BJ (cell line): ENCODE measurements around the gene FER. TPM values are rescaled to one million over a fixed set of nuclear protein-coding genes. Genes with fewer than 3 reads are reported as not detected.
"Not testable (repeated sequence)": the region's sequence is repeated elsewhere in the genome, so short reads cannot be mapped to it uniquely, and the experiment has no call there.

Experiments
- CTCF ChIA-PET: fragments of 350-600 bp; formaldehyde crosslinking; extraction: SDS; loops from one replicate; lab custom pipeline; 2021; ENCODE audit warnings: antibody characterized with exemption, inconsistent platforms; lab: Yijun Ruan, JAX
- POLR2A ChIA-PET: fragments of 300-600 bp; sonication (Branson Sonifier 250); formaldehyde crosslinking; extraction: SDS; loops from one replicate; lab custom pipeline; 2021; ENCODE audit warnings: antibody characterized with exemption; lab: Charles Lee
- DNase-seq: peaks from one replicate; pipeline ENCODE4 v3.0.0-alpha.2; 2011; ENCODE audit warnings: low read depth
- H3K27me3 ChIP-seq: 2 replicates; pipeline ENCODE4 v1.6.0; 2011; ENCODE audit warnings: low read length; ENCODE audit not compliant: control insufficient read depth, insufficient read depth
- H3K36me3 ChIP-seq: 2 replicates; pipeline ENCODE4 v1.5.1; 2011; ENCODE audit warnings: low read length; ENCODE audit not compliant: control insufficient read depth, insufficient read depth
- H3K4me3 ChIP-seq: 2 replicates; pipeline ENCODE4 v1.5.1; 2011; ENCODE audit warnings: low read depth, mild to moderate bottlenecking, control low read depth, low read length
- CTCF ChIP-seq: IDR thresholded peaks from 2 replicates; pipeline ENCODE4 v1.5.1; 2011; ENCODE audit warnings: low read depth, mild to moderate bottlenecking, control low read depth, inconsistent platforms, low read length, moderate library complexity; ENCODE audit not compliant: insufficient read depth
- polyA plus RNA-seq: library from polyadenylated mRNA; depleted of rRNA; stranded (reverse); fragments of >200 nt; gene quantifications from 2 replicates; pipeline ENCODE4 v1.2.3, GENCODE V29; 2011

FER gene
- polyA plus RNA-seq, 1 experiment = 4.0 TPM

- H3K36me3 ChIP-seq = no peaks in the 10 kb centered on the region
- TF ChIP-seq CTCF = no peak
- no peak overlapping the region for H3K4me3 ChIP-seq
- no peak for DNase-seq
- no peaks in the 10 kb centered on the region for H3K27me3 ChIP-seq
- ChIA-PET POLR2A (no interaction called here), CTCF (no interaction called here)
Observed at GRCh38 chr5:109167586-109167985, 419.9 kb downstream of the FER start.

GRCh38 chr5:109168151-109168550, 420.5 kb downstream of the FER start:
- H3K4me3 ChIP-seq = no peak overlapping the region
- POLR2A ChIA-PET = no interaction called here
- no peaks in the 10 kb centered on the region for H3K27me3 ChIP-seq
- DNase-seq = no peak
- H3K36me3 ChIP-seq = no peaks in the 10 kb centered on the region
- CTCF ChIA-PET = no interaction called here
- no peak for TF ChIP-seq CTCF

DNA sequence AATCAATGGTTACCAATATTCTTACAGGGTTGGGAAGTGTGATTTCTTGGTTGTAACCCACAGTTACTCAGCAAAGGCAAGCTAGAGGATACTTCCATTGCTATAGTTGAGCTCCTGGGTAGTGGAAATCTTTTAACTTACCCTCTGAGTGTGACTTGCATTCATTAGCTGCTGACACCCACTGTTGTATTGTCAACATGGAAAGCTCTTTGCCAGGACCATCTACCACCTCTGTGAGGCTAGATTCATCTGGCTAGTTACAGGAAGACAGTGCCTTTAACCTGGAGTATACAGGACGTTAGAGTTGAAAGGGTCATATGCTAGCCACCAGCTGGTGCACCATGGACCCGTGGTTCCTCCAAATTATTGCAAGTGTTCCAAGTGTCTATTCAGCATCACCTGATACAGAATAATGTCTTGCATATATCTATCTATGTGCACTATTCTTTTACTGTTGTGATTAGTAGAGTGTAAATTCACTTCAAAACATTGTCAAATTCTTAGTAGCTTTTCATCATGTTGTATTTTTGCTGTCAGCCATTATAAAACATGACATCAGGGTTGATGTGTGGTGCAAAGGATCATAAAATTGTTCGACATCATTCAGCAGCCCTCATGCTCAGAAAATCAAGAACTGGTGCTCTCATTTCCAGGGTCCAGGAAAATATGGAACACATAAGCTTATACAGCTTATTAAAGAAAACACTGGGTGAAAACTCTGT, 423.1 kb downstream of the FER start:
- CTCF ChIA-PET = interaction anchor here (0.6 kb wide), 1 partner anchor 18 kb away, joined by 3 read pairs; no protein-coding TSS in a partner anchor
- H3K36me3 ChIP-seq = no peaks in the 10 kb centered on the region
- POLR2A ChIA-PET = no interaction called here
- H3K4me3 ChIP-seq = no peak overlapping the region
- no peak for DNase-seq
- TF ChIP-seq CTCF = no peak
- no peaks in the 10 kb centered on the region for H3K27me3 ChIP-seq

DNA sequence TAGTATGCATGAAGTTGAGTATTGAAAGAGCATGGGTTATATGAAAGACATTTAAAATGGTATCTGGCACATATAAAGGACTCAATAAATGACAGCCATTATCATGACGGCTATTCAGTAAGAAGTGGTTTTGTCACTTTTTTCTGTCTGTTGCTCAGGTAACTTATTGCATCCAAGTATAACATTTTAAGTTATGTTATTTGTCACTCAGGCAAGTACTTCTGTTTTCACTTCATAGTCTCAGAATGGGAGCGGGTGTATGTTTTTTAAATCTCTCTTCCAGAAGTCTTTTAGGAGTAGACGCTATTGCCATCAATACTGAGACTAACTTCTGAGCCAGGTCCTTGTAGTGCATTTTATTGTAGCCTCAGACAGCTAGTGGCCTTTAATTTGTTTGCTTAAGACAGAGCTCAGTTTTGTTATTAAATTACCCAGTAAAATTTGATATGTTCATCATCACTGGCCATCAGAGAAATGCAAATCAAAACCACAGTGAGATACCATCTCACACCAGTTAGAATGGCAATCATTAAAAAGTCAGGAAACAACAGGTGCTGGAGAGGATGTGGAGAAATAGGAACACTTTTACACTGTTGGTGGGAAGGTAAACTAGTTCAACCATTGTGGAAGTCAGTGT, 423.9 kb downstream of the FER start:
- POLR2A ChIA-PET, H3K27me3 ChIP-seq, H3K36me3 ChIP-seq, CTCF ChIA-PET, DNase-seq, H3K4me3 ChIP-seq: not testable (repeated sequence)

DNA sequence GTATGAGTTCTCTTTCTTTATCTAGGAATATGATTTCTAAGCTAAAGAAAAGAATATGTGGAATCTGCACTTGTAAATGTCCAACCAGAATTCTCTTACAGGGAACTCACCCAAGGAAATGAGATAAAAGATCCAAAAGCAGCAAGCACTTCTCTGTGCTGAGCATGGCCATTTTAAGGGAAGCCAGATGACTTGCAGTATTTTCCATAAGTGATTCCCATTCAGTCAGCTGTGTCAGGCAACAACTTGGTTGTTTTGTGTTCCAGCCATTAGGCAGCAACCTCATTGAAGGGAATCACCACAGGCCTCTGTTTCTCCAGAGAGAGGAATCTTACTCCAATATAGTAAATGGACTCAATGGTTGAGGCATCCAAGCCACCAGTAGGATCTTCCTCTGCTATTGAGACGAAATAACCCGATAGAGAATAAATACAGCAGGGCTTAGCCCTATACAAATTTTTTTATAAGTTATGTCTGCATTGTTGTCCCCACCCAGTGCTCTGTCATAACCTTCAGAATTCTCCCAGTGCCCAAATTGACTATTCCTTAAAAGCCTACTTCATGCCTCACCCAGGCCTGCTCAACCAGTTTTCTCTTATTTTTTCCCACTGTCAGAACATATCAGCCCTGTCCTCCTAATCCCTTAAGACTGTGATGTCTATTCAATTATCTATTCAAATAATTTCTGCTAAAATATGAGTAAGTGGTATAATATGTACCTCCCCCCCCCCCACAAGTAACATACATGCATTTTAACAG, 425.5 kb downstream of the FER start:
- Histone ChIP-seq H3K4me3 (no peak overlapping the region), H3K36me3 (no peaks in the 10 kb centered on the region), H3K27me3 (no peaks in the 10 kb centered on the region)
- no peak for TF ChIP-seq CTCF
- POLR2A ChIA-PET = no interaction called here
- CTCF ChIA-PET = no interaction called here
- DNase-seq = no peak
